HK-2 (cell line): ENCODE measurements around the gene KRTDAP.

ENCODE experiments used
- DNase-seq: peaks from one replicate; pipeline ENCODE4 v3.0.0-alpha.2; 2018; ENCODE audit not compliant: unreplicated experiment

Gene KRTDAP, protein sequence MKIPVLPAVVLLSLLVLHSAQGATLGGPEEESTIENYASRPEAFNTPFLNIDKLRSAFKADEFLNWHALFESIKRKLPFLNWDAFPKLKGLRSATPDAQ

DNA sequence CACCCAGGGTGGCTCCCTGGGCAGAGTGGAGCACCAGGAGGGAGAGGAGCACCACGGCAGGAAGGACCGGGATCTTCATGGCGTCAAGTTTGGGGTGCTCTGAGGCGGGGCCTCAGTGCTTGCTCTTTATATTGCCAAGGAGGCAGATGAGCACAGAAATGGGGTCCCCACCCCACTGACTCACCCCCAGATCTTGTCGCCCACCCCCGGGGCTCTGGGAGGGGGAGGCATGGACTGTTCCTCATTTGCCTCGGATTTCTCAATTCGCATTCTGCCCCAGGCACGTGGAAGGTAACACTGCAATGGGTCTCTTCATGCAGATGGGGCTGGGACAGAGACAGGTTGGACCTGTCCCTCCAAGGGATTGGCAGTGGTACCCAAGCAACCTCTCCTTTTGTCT lies at the start of gene KRTDAP:
Gene KRTDAP (minus strand): TSS at position 101 of the 400 bp plus-strand sequence. CDS start 22 bp downstream, at position 79.
- no peak for DNase-seq

DNA sequence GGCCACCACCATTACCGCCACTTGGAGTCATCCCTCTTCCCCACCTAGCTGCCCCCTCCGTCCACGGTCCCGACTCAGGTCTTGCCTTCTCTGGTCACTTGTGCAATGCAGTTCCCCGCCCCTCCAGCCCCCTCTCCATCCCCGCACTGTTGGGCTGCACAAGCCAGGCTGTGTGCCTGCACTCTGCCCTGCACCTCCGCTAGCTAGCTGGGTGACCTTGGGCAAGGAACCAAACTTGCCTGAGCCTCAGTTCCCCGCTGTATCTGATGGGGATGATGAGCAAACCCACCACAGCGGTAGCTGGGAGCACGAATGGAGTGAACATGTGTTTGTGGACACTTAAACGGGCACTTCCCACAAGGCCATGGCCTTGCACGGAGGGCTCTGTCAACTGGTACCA lies 49.6 kb upstream of the KRTDAP start:
- DNase-seq, result no peak

DNA sequence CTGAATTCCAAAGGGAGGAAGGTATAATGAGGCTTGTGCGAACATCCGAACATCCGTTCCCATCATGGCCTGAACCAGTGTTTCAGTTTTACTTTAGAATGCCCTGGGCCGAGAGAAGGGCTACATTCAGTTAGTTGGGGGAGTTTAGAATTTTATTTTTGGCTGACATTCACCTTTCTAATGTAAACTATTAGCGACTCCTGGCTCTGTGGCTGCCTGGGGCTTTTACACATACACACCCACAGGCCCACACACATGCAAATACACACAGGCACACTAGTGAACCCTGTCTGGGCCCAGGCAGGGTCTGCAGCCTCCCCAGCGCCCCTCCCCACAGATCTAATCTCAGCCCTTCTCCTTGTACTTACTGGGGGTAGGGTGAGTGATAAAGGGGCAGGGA lies 49.0 kb upstream of the KRTDAP start:
- no peak for DNase-seq

GRCh38 chr19:35534803-35535480 lies 44.7 kb upstream of the KRTDAP start:
- DNase-seq, result no peak

- peak; percentile 37 for DNase-seq
These were observed 43.6 kb upstream of the KRTDAP start for GRCh38 chr19:35533822-35534392.

- no peak for DNase-seq
These were observed 43.0 kb upstream of the KRTDAP start, which contains the start of gene GAPDHS for GRCh38 chr19:35533201-35533821. Gene GAPDHS (plus strand): TSS chr19:35533456. CDS start chr19:35533528, 72 bp downstream.

DNA sequence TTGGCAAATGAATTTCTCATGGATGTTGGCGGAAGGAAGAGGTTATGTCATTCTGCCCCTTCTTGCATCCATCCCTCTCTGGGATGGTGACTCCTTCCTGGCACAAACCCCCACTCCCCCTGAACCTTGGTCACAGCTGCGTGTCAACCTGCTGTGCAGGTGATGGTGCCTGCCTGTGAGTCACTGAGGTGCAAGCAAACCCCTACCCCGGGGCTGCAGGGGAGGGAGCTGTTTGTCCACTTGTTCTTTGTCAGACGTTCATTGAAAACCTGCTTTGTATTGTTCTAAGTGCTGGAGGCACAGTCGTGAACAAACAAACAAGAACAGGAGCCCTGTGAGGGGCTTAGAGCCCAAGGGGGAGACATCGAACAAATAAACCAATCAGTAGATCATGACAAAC lies 41.0 kb upstream of the KRTDAP start:
- no peak for DNase-seq

GRCh38 chr19:35529241-35530218 lies 39.3 kb upstream of the KRTDAP start:
- no peak for DNase-seq

DNA sequence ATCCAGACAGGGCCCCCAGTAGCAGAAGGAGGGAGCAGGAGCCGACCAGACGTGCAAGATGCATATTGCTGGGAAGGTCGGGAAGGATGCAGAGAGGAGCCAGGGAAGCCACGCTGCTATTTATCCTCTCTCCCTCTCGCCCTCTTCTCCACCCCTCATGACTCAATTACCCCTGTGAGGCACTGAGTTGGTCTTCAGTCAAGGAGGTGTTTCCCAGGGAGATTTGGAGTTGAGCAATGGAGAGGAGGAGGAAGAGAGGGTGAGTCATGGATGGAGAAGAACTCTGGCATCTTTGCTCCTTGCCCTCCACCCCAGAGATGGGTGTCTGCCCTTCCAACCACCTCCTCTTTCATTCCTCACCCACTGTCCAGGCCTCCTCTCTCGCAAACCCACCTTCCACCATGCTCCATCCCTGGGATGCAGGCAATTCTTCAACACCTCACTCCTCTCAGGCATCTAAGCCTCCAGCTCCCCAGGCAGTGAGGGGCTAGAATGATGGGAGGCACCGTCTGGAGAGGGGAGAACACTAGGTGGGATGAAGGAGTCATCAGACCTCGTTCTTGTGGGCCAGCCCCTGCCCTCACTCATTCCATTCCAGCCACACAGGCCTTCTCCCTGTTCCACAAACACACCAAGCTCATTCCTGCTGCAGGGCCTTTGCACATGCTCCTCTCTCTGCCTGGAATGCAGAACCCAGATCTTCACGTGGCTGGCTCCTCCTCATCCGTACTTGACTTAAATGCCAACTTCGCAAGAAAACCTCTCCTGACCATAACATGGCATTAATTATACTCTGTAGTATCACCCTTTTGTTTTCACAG lies 38.2 kb upstream of the KRTDAP start, which contains the start of gene SBSN:
Gene SBSN (minus strand): TSS at position 94 of the 821 bp plus-strand sequence. CDS start 30 bp downstream, at position 64.
- DNase-seq, result no peak

- DNase-seq, result no peak
These were observed 35.6 kb upstream of the KRTDAP start for GRCh38 chr19:35525873-35526272.

DNA sequence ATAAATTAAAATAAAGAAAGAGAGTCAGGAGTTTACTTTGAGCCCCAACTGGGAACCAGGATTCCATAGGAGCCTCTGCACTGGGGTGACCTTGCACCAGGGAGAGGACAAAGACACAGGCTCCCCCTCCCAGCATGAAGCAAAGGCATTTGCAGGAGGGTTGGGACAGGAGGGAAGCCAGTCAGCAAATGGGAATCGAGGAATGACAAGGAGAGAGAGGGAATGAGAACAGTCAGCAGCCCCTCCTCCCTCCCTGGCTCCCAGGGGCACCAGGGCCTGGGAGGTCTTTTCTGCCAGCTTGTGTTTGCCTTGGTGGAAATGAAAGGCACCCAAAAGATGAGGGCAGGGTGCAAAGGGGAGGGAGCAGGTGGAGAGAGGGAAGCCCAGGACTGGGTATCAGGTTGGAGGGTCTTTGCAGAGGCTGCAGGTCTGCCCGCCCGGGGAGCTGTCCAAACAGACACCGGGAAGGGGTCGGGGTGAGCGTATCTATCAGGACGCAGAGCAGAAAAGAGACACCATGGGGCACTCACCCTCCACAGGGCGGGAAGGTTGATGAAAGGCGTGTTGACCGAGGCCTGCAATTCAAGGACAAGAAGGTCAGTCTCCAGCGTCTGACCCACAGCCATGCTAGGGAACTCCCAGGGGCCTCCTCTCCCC lies 34.0 kb upstream of the KRTDAP start:
- no peak for DNase-seq

DNA sequence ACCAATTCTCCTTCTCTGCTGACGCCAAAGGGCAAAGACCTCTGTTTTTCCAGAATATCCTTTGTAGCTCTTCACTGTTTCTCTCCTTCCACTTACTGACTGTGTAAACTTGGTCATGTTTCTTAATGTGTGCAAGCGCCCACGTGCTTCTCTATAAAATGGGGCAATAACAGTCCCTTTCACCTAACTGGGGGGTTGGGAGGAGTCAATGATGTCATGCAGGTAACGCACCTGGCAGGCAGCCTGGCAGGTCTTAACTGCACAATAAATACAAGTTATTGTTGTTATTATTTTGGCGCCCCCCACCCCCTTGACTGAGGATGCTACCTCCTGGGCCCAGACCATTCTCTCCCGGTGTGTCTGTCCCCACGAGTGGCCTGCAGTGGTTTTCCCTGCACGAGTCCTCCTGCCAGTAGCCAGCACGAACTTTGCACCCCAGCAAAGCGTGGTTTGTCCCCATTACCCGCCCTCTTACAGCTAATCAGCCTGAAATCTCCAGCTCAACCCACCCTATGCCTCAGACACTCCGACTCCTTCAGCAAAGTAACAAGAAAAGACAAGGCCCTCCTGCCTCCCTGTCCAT lies 32.6 kb upstream of the KRTDAP start:
- DNase-seq, result no peak

DNA sequence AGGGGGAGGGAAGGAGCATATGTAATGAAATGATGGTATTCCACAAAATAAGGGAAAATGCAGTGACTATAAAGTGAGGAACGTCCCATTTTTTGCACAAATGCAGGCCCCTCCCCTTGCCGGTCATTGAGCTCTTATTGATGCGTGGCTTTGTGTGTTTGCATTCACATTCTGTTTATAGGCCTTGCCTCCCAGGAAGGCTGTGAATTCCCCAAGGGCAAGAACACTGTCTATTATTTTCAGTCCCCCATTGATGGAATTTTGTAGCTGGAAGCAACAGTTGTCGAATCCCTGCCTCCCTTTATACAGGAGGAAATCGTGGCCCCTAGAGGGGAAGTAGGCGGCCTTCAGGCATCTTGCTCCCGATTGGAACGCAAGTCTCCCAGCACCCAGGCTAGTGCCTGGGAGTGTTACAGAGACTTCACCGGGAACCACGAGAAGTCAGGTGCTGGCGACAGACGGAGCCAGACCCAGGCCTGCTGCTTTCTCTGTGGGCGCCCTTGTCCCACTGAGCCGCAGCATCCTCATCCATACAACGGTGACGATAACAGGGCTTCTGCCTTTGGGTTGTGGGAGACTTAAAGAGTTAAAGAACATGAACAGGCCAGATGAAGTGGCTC lies 31.0 kb upstream of the KRTDAP start:
- no peak for DNase-seq

DNA sequence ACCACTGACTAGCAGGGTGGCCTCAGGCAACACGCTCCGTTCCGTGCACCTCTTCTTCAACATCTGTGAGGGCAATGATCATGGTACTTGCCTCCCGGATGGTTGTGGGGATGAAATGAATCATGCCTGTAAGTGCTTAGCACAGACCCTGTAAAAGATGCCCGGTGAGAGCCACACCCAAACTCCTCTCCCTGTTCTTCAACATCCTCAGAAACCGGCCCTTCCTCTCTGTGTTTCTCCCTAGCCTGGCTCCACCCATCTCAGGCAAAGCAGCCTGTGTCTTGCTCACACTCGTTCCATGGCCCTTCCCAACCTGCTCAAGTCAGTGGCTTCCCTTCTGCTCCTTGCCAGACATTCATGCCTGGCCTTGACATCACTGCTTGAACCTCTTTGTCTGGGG lies 29.0 kb upstream of the KRTDAP start:
- DNase-seq, result no peak

GRCh38 chr19:35518313-35518712 lies 28.0 kb upstream of the KRTDAP start:
- peak; percentile 59 for DNase-seq

GRCh38 chr19:35517342-35517741 lies 27.1 kb upstream of the KRTDAP start:
- DNase-seq, result no peak

DNA sequence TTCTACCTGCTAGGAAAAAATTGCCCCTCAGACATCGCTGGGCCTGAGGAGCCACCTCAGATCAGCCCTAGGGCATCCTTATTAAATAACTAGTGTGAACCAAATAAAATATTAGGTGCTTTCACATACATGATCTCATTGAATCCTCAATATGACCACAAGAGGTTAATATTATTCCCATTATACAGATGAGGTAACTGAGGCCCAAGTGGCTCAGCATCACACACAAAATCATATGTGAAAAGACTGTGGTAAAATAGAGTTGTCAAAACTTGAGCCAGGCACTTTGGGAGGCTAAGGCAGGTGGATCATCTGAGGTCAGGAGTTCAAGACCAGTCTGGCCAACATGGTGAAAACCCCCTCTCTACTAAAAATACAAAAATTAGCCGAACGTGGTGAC lies 26.0 kb upstream of the KRTDAP start:
- no peak for DNase-seq

DNA sequence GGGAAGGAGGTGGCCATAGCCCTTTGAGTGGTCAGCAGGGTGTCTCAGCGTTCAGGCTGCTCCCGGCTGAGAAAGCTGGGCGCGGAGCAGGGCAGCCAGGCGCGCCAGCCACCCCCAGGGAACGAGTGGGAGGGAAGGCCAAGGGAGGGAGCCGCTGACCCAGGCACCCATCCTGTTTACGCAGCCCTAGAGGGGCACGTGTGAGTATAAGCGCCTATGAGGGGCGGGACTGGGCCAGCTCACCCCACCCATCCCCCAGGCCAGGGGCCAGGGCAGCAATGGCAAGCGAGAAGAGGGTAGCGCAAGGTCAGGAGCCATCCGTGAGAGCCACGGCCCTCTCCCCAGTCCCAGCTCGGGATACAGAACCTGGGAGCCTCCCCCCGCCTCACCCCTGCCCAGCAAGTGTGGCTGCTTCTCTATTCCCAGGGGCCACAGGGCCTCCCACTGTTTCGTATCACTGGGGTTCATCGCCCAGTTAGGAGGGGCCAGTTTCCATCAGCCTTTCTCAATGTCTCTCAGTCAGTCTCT lies 24.1 kb upstream of the KRTDAP start:
- DNase-seq, result peak; percentile 38

DNA sequence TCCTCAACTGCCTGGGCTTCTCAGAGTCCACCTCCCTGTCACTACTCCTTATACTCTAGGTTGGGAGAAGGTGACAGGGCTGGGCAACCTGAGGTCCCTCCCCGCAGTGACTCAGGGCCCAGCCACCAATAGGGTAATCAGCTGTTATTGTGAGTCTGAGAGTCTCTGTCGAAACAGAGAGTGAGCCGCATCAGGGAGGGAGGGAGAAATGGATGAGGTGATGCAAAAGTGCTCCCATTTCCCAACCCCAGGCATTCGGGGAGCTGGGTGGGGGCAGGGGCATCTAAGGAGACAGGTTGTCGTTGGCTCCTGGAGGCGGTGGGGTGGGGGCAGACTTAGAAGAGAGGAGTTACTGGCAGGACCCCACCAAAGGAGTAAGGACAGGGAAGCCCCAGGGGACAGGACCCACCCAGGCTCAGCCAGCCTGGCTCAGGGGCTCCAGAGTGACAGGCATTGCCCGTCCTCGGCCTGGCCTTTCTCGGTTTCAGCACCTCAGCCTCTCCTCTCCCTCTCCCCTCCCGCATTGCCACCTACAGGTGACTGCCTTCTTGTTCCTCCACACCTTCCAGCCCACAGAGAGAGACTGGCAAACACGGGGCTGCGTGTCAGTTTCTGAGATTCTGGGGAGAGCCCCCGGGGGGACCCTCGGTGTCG lies 23.5 kb upstream of the KRTDAP start, which contains the start of gene DMKN:
Gene DMKN (minus strand): TSS at position 22 of the 654 bp plus-strand sequence. CDS start 174 bp downstream, outside the sequence.
- DNase-seq, result peak; percentile 56
